ENCODE results near the gene OR6X1.

The OR6X1 gene

DNA sequence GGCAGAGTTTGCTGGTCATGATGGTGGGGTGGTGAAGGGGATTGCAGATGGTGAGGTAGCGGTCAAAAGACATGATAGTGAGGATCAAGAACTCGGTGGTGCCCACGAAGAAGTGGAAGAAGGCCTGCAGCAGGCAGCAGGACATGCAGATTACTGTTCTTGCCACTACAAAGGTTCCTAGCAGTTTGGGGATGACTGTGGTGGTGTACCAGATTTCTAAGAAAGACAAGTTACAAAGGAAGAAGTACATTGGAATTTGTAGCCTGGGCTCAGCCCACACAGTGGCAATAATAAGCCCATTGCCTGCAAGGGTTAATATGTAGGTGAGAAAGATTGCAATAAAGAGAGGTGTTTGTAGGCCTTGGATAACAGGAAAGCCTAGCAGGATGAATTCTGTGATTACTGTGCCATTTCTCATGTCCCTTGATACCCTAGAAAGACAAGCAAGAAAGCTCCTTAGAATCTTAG lies at the start of gene OR6X1:
Gene OR6X1 (minus strand): TSS at position 418 of the 468 bp plus-strand sequence. CDS start 0 bp downstream, at position 418.
- no peak for DNase-seq

- no peak for DNase-seq
These were observed 47.4 kb upstream of the OR6X1 start for GRCh38 chr11:123801765-123802164.

GRCh38 chr11:123800036-123800435 lies 45.7 kb upstream of the OR6X1 start:
- DNase-seq: no peak

- DNase-seq: no peak
These were observed 45.1 kb upstream of the OR6X1 start for GRCh38 chr11:123799438-123799837.

DNA sequence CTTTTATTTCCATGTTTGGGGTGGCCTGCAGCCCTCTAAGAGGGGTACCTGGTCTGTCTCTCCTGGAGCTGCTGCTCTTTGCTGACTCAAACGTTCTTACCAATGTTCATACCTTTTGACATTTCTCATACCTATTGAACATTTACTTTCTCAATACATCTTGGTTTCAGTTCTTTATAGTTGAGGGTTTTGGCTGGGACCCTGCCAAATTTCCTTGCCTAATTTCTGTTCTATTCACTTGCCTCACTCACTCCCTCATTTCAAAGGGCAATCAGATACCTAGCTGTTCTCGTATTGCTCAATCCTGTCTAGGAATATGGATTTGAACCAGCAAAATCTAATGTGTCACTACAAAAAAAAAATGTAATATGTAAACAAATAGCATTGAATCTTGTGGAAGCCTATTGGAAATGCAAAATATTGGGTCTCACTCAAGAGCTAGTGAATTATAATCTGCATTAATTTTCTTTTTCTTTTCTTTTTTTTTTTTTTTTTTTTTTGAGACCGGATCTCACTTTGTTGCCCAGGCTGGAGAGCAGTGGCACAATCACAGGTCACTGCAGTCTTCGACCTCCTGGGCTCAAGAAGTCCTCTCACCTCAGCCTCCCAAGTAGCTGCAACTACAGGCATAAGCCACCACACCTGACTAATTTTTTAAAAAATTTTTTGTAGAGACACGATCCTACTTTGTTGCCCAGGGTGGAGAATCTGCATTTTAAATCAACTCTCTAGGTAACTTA lies 44.4 kb upstream of the OR6X1 start:
- DNase-seq: no peak

- no peak for DNase-seq
These were observed 43.8 kb upstream of the OR6X1 start for GRCh38 chr11:123798079-123798478.

- DNase-seq: no peak
These were observed 43.2 kb upstream of the OR6X1 start for GRCh38 chr11:123797541-123797940.

DNA sequence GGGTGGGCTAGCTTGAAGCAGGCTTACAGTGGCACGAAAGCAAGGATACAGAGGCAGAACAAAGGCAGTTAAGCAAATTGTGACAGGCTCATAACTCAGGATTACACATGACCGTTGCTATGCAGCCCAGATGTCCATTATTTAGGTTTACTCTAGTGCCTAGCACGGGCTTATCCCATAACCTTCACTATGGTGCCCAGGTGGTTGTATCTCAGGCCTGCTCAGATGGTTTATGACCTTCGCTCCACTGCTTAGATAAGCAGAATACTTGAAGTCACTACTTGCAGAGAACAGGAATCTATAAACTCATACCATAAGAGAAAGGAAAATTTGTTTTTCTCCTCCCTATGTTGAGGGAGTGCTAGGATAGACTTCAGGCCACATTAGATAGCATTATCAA lies 42.8 kb upstream of the OR6X1 start:
- no peak for DNase-seq

- DNase-seq: no peak
These were observed 41.9 kb upstream of the OR6X1 start for GRCh38 chr11:123796226-123796625.

GRCh38 chr11:123783536-123783935 lies 29.2 kb upstream of the OR6X1 start:
- DNase-seq: no peak

DNA sequence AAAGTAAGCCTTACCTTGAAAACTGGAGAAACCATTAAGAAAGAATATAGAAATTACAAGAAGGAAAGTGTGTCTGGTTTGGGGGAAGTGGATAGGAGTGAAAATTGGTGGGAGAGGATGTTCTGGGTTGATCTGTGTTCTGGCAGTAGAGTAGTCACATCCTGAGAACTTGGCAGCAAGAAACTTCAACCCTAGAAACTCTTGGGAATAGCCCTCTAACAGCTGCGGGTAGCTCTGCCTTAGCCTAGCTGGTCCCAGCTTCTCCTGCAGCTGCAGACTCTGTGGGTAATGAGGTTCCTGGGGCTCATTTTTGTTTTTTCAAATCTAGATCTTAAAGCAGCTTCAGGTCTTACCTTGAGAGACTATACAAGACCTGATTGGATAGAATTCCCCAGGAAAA lies 24.2 kb upstream of the OR6X1 start:
- DNase-seq: no peak

GRCh38 chr11:123775715-123776549 lies 21.6 kb upstream of the OR6X1 start:
- no peak for DNase-seq

DNA sequence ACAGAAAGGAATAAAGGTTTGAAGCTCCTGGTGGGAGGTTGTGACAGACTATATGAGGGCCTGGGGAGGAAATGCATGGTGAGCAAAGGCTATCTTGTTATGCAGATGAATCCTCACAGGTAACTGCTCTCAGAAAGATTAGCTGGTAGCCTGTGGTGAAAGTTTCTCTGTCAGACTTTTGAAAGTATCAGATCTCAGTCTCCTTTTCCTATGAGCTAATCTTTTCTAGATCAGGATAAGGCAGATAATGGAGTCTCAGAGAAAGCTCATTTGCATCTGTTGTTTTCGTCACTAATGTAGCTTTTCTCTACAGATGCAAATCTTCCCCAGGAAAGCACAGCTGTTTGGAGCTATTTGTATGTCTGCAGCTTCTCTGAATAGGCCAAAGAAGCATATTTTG lies 21.0 kb upstream of the OR6X1 start:
- DNase-seq: no peak

- DNase-seq: no peak
These were observed 19.6 kb upstream of the OR6X1 start for GRCh38 chr11:123773959-123774358.

DNA sequence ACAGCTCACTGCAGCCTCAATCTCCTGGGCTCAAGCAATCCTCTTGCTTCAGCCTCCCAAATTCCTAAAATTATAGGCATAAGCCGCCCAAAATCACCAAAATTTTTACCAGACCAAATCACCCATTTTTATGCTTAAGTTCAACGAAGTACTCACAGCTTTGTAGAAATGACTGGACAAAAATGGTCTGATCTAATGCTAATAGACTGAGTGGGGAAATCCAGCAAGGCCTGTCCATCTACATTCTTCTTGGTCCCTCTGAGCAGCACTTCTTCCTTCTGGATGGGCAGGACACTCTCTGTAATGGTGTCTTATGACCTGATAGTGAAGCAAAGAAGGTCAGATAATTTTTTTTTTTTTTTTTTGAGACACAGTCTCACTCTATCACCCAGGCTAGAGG lies 18.7 kb upstream of the OR6X1 start:
- DNase-seq: no peak

GRCh38 chr11:123771664-123772063 lies 17.3 kb upstream of the OR6X1 start:
- no peak for DNase-seq

- DNase-seq: no peak
These were observed 16.4 kb upstream of the OR6X1 start for GRCh38 chr11:123770712-123771111.

DNA sequence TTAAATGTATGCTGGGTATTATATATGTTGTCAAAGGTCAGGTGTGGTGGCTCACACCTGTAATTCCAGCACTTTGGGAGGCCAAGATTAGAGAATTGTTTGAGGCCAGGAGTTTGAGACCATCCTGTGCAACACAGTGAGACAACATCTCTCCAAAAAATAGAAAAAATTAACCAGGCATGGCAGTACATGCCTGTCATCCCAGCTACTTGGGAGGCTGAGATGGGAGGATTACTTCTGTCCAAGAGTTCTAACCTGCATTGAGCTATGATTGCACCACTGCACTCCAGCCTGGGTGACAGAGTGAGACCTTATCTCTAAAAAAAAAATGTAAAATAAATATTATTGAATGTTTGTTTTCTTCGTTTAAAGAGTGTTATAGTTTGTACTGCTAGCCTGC lies 11.3 kb upstream of the OR6X1 start:
- DNase-seq: no peak

DNA sequence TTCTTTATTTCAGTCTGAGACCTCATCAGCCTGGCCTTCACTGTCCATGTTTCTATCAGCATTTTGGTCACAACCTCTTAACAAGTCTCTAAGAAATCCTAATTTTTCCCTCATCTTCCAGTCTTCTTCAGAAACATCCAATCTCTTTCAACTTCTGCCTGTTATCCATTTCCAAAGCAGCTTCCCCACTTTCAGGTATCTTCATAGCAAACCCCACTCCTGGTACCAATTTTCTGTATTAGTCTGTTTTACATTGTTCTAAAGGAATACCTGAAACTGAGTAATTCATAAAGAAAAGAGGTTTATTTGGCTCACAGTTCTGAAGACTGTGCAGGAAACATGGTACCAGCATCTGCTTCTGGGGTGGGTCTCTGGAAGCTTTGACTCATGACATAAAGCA lies 8.1 kb upstream of the OR6X1 start:
- DNase-seq: no peak

- no peak for DNase-seq
These were observed 6.6 kb upstream of the OR6X1 start for GRCh38 chr11:123760894-123761293.

DNA sequence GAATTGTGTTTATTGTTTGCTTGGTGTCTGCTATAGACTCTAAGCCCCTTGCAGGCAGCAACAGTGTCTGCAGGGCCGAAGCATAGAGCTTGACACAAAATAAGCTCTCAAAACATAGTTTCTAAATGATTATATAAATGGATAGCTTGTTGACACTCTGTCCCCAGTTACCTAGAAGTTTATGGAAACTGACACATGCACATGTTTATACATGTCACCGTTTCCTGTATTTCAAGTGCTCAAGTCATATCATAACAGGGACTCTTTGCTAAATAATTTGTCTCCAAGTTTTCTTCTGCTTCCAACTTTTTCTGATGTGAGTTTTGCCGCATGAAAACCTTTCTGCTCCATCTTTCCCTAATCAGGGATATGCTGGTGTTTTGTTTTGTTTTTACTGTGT lies 3.7 kb upstream of the OR6X1 start:
- no peak for DNase-seq

DNA sequence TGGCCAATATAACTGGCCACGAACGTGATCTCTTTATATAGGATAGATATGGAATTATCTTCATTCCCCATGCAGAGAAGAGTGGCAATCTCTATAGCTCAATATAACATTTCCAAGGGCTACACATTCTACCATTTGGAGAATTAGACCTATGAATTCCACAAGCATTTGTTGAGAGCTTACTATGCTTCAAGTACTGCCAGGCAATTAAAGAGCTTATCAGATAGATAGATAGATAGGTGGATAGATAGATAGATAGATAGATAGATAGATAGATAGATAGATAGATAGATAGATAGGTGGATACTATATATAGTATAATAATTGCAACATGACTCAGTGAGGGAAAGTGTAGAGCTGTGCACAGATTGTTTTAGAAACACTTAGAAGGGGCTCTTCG lies 1.5 kb upstream of the OR6X1 start:
- DNase-seq: no peak

- no peak for DNase-seq
These were observed 1.0 kb upstream of the OR6X1 start for GRCh38 chr11:123755344-123755743.

GRCh38 chr11:123753110-123753509 lies 1.2 kb downstream of the OR6X1 start:
- DNase-seq: no peak

Data from kidney glomerular epithelial cell (primary cell).